A549 (cell line): Measurements from ENCODE around the gene TTC7B.

ENCODE experiments used
- POLR2A ChIP-seq: IDR thresholded peaks from 2 replicates; pipeline ENCODE4 v1.6.1; 2012; ENCODE audit warnings: mild to moderate bottlenecking, low read length
- TF ChIP-seq, protein P1 (sequence below): fragments of >200 bp; sonication (Bioruptor Twin); formaldehyde crosslinking; IDR thresholded peaks from 3 replicates; pipeline ENCODE4 v1.5.1; 2016

DNA sequence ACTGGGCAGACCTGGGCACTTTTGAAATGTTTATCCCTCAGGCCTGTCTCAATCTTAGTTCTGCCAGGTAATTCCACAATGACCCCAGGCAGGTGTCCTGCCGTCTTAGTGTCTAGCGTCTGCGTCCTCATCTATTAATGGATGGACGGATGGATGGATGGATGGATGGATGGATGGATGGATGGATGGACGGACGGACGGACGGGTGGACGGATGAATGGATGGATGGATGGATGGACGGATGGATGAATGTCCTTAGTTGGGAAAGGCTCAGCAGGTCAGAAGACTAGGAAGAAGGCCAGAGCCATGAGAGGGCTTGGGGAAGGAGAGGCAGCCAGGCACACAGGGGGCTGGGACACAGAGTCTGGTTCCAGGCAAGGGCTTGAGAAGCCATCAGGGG, 278.1 kb downstream of the TTC7B start:
- TF ChIP-seq, protein P1, sequence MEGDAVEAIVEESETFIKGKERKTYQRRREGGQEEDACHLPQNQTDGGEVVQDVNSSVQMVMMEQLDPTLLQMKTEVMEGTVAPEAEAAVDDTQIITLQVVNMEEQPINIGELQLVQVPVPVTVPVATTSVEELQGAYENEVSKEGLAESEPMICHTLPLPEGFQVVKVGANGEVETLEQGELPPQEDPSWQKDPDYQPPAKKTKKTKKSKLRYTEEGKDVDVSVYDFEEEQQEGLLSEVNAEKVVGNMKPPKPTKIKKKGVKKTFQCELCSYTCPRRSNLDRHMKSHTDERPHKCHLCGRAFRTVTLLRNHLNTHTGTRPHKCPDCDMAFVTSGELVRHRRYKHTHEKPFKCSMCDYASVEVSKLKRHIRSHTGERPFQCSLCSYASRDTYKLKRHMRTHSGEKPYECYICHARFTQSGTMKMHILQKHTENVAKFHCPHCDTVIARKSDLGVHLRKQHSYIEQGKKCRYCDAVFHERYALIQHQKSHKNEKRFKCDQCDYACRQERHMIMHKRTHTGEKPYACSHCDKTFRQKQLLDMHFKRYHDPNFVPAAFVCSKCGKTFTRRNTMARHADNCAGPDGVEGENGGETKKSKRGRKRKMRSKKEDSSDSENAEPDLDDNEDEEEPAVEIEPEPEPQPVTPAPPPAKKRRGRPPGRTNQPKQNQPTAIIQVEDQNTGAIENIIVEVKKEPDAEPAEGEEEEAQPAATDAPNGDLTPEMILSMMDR = no peak
- TF ChIP-seq POLR2A = no peak
